GM21367 (cell line): ENCODE results near the gene PDE4B.

ENCODE experiments used
- ATAC-seq: cut with Tn5 transposase; IDR thresholded peaks from one replicate; pipeline ENCODE4 v1.9.1; 2021; ENCODE audit not compliant: unreplicated experiment

The PDE4B gene

DNA sequence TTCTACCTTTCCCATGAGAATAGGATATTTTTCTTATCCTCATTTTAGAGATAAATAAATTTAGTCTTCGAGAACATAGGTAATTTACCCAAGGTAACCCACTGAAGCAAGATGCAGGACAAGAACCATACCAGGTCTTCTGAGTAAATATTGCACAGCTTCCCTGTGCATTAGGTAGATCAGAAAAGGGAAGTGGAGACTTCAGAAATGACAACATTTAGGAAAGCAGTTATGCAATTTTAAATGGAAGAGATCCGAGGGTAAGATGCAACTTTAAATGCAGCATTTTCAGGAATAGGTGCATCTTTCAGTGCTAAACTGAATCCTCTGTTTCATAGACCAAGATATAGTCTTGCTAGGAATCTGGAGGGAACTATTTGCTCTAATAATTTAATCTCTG lies 534.9 kb downstream of the PDE4B start:
- no peak for ATAC-seq

DNA sequence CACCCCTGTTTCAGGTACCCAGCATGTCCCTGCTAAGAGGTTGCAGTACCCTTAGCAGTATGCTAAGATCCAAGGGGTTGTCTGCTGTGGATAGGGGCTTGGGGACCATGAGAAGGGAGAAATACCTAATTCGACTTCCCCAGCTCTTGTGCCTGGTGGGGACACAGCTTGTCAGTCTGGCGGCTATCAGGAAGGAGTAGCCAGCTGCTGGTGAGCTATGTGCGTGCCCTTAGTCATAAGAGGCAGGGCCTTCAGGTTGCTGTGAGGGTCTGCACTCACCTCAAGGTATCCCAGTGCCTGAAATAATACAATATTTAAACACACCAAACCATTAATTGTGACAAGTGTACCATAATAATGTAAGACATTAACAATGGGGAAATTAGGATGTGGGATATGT lies 536.2 kb downstream of the PDE4B start:
- ATAC-seq = no peak

DNA sequence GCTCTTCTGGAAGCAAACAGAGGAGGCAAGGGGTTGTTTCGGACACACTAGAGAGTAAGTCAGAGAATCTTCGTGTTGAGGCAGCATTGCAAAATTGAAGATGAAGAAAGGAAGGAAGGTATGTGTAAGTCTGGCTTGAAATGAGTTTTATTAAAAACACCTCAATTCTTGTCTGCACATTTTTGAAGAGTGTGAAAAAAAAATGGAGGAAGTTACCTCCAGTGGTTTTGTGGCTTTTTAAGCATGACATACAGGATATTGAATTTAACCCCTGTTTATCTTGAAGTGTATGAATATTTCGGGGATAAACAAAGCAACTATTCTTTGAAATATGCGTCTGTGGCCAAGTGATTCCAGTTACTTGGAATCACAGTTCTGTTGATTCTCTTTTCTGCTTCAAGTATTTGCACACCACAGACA lies 538.0 kb downstream of the PDE4B start:
- ATAC-seq = no peak

DNA sequence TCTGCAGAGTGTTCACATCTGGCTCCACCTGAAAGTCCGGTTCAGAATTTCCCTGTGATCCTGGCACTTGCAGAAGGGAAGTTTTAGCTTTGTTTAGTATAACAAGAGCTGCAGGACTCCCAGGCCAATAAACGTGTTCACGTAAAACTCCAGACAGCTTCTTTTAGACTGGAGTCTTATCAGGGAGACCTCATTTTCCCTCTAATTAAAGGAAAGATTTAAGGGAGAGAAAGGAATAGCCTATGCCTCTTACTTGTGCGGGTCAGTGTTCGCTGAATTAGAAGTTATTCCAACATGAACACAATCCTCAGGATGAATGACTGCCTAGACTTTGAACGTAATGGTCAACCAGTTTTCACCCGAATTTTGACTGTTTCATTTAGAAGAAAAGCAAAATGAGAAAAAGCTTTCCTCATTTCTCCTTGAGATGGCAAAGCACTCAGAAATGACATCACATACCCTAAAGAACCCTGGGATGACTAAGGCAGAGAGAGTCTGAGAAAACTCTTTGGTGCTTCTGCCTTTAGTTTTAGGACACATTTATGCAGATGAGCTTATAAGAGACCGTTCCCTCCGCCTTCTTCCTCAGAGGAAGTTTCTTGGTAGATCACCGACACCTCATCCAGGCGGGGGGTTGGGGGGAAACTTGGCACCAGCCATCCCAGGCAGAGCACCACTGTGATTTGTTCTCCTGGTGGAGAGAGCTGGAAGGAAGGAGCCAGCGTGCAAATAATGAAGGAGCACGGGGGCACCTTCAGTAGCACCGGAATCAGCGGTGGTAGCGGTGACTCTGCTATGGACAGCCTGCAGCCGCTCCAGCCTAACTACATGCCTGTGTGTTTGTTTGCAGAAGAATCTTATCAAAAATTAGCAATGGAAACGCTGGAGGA lies 539.2 kb downstream of the PDE4B start:
- no peak for ATAC-seq

DNA sequence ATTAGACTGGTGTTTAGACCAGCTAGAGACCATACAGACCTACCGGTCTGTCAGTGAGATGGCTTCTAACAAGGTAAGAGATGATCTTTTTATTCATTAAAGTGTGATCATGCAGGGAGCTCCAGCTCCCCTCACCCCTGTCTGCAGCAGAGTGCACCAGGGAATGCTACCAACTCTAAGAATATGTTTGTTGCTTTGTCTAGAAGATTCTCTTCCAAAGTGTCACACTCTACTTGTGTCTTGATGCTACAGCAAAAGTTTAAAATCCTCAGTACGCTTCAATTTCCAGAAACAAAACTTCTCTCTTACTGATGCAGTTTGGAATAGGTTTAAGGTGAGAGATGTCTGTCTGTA lies 539.8 kb downstream of the PDE4B start:
- no peak for ATAC-seq

DNA sequence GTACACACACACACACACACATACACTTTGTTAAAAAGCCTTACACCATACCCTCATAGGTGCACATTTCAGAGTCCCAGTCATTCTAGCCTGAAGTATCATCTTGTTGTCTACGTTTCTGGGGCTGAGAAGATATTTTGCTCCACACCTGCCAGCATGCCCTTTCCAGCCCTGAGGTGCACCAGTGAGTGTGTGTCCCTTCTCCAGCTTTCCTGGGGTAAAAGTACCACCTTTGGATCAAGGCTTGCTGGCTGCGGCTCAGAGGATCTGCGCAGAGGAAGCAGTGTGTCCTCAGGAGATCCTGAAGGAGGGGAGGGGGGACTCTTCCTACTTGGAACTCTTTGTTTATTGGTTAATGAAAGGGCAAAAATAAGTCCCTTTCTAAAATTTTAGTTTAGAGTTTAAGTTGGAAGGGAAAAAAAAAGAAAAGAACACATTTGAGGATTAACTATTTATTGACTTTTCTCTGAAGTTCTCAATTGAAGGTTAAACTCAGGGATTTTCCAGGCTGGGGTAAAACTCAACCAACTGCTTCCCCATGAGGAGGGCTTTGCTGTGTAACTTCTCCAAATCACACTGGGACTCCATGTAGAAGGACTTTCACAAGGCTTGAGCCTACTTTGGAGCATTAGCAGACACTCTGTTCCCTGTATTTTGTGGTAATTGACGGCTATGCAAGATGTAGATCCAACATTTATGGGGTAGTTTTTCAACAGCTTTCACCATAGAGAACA lies 540.9 kb downstream of the PDE4B start:
- no peak for ATAC-seq

DNA sequence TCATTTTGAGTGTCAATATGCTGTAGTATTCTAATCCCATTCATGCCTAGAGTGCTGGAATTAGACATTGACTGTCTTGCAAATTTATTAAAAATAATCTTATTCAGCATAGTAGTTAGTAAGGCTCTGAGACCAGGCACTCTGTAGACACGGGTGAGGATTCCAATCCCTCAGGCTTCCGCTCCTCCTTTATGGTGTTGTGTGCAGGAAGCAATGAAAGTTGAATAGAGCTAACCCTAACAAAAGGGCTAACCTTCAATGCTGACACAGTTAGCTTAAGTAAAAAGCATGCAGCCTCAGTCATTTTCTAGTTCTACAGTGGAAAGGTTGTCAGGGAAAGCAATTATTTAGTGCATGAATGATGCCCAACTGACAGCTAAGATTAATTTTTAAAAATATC lies 541.6 kb downstream of the PDE4B start:
- ATAC-seq = no peak

DNA sequence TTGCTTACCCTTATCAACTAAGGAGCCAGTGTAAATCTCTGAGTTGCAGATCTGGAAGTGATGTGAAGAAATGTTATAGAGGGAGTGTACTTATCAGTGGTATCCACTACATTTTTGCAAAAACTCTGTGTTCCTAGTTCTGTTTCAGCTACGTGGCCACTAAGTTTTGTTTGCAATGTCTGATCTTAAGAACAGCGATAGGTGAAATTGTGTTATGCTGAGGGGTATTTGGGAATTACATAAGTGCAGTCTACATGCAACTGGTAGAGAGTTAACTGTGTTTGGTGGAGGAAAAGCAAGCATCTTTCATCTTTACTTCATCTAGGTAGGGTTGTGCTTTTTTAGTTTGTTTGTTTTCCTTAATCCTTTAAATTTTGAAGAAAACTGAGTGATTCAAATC lies 542.4 kb downstream of the PDE4B start:
- no peak for ATAC-seq

DNA sequence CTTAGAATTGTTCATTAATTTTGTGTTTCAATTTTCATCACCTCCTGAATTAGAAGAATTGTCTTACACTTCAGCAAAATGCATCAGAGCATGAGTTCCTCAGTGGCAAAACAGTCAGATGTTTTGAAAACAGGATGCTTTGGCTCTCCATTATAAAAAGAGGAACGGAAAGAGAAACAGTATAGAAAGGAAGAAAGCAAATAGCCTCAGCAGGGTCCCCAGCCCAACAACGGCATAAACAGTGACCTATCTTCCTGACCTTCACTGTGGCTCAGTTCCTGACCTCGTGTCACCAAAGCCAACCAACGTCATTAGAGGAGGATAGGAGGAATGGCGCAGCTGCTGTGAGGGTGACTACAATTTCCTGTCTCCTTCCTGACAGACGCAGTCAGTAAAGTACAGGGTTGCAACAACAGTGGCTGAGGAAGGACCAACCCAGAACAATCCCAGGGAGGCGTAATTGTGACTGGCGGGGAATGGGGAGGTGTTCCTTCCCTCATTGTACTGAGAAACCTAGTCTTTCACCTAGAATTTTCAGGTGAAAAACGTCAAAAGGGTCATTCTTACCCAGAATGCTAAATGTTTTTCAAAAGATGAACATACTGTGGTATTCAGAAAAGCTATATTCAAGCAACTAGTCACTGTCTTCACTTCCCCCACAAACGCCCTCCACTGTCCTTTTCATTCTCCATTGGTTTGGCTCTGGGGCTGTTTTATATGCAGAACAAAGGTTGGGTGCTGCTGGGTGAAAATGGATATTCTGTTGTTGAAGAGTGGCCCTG lies 543.4 kb downstream of the PDE4B start:
- peak; percentile 82 for ATAC-seq

DNA sequence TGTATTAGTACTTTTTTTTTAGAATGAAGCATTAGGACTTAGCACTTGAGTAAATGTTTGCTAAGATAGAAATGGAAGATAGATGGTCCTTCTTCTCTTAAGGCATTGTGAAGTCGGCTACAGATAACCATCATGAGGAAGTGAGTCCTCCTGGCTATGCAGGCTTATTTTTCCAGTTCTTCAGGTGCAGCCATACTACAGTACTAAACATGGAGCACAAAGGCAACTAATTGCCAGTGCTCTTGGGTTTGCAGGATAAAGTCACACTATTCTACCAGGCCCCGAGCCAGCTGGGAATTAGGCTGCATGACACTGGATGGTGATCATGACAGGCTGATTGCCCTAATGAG lies 543.9 kb downstream of the PDE4B start:
- no peak for ATAC-seq

DNA sequence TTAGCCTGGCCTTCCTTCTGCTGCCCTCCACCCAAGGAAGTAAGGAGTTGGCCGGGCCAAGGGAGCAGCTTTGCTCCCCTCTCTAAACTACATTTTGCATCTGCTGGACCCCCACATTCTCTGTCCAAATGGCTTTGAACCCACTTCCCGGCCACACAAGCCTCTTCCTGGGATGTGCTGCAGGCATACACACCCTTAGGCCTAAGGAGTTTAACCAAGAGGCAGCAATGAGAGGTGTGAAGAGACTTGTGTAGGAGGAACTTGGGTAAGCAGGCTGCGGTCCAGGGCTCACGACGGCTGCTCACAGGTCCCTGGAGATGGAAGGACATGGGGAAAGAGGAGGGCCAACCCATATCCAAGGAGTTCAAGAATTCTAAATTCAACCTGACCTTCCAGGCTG lies 544.6 kb downstream of the PDE4B start:
- ATAC-seq = no peak

DNA sequence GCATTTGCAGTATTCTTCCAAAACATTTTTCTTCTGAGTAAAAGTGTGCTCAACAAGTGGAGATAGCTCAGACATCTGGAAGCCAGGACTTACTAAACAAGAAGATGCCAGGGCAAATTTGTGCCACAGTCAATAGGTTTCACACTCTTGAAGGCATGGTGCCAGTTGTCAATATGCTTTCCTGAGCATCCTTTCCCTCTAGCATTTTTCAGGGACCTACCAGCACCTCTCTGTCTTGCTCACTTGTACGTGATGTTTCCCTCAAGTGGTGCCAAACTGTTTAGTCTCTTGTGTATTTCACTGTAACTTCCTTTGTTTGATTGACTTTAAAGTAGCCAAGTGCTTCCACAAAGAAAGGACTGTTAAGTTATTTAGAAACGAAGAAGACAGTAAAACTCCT lies 547.2 kb downstream of the PDE4B start:
- no peak for ATAC-seq

DNA sequence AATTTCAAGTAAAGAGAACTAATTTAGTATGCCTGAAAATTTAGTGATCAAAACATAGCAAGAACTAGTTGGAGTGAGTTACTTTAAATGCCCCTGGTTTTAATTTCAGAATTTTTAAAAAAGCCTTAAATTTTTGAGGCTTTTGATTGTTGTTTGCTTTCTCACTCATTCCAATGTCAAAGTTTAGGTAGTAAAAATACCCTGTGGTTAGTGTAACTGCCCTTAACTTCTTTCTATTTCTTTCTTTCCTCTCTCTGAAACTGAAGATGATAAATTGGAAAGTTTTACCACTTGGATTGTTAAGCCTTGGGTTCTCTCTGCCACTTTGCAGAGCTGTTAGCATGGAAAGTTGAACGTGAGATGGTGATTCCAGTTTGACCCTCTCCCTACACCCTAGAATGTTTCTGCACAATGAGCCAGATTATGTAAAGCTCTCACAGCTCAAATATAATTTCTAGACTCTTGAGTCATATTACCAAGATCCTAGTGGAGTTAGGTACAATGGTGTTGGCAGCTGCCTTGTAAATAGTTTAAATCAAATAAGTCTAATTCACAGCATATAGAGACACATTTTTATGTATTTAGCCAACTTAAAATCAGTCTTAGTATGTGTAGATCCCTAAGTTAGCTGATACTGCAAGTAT lies 548.9 kb downstream of the PDE4B start:
- no peak for ATAC-seq

DNA sequence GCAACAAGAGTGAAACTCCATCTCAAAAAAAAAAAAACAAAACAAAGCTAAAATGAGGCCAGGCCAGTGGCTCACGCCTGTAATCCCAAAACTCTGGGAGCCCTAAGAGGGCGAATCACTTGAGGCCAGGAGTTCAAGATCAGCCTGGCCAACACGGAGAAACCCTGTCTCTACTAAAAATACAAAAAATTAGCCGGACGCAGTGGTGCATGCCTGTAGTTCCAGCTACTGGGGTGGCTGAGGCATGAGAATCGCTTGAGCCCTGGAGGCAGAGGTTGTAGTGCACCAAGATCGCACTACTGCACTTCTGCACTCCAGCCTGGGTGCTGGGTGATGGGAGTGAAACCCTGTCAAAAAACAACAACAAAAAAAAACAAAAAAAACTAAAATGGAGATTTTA lies 550.0 kb downstream of the PDE4B start:
- ATAC-seq = peak; percentile 52

DNA sequence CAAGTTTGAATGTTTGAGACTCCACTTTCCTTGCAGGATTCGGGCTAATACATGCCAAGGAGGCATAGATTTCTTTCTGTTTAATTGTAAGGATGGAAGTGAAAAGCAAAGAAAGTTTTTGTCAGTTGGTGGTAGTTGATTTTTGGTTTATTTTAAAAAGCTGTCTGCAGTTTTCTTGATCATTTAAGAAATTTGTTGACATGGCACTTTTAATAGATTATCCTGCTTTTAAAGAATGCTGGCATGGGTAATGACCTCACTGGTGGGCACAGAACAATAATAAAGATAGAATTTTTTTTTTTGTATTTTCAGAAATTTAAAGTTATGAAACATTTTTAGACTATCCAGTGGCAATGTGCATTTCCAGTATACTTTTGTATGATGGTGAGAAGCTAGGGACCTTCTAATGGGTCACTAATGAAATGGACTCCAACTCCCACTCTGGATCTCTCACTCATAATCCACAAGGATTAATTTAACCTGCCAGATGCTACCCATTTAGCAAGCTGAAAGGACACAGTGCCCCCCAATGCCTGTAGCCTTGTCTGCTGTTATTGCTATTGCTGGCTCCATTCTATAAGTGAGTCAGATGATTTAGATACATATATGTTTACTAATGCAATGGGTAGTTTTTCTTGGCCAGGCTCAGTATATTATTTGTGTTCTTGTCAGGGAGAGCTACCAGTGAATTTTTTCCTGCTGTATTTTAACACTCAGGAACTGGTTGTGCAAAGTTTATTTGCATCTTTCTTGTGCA lies 551.1 kb downstream of the PDE4B start:
- no peak for ATAC-seq

DNA sequence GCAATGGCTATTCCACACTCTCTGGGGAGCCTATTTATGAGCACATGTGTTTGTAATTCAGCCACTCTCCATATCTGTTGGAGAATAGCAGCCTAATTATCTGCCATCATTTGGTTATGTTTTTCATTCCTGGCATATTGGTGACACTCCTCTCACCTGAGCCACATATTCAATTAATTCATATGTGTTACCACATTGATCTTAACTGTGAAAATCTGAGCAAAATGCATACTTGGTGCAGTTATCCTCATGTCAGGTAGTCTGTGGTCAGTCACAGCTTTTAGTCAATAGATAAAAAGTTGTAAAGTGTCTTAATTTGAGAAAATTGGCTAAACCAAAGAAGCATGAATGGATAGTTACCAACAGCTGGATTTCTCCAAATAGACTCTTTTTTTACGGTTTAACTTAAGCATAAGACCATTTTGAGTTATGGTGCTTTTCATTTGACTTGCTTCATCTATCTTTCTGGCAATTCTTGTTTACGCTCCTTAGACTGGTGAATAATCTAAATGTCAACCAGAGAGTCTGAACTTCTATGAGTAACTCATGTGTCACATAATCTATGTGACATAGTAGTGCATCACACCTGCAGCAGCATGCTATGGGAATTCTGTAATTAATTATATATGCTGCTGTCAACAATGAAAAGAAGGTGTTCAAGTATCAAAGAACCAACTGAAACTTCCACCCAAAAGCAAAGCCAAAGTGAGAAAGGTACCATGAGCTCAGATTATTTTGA lies 553.5 kb downstream of the PDE4B start:
- no peak for ATAC-seq

DNA sequence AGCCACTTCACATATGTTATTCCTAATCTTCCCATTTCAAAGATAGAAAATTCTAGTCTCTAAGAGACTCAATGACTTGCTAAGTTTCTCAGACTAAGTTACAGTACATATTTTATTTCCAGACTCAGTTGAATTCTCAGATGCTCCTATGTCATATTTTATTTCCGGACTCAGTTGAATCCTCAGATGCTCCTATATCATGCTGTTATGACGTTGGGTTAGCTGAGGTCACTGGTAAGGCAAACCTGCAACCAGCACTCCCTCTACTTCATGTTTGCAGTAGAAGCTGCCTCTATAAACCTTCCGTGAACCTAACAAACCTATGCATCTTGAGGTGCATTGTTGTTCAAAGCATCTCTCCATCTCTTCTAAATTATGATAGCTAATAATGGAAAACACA lies 554.2 kb downstream of the PDE4B start:
- ATAC-seq = no peak

DNA sequence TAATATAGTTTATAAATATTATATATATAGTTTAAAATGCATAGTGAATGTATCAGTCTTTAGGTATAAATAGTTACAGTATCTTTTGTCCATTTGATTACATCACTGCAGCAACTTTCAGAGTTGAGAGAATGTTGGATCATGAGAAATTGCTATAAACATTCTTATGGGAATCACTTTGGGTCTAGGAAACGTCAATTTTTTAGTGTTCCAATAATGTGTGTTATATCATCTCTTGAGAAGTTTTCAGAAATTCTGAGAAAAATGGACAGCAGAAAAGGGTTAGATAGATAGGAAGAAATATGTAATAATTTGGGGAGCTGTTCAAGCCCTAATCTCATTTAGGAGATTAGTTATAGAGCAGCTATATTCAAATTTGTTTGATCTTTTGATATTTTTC lies 556.1 kb downstream of the PDE4B start:
- no peak for ATAC-seq

DNA sequence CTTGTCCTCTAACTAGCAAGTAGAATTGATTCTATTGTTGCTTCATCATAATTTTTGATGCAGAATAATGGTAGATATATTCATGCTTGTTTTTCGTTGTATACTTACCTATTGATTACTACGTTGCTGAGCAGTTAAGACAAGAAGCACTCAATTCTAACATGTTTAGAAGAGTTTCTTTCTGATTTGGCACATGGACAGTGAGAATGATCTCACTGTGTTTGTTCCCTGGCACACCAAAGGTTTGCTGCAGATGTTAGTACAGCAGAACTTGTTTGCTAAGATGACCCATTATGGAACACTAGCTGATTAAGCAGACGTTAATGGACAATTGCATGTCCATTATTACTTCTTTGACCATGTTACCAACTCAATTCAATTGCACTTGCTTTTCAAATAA lies 556.5 kb downstream of the PDE4B start:
- no peak for ATAC-seq

DNA sequence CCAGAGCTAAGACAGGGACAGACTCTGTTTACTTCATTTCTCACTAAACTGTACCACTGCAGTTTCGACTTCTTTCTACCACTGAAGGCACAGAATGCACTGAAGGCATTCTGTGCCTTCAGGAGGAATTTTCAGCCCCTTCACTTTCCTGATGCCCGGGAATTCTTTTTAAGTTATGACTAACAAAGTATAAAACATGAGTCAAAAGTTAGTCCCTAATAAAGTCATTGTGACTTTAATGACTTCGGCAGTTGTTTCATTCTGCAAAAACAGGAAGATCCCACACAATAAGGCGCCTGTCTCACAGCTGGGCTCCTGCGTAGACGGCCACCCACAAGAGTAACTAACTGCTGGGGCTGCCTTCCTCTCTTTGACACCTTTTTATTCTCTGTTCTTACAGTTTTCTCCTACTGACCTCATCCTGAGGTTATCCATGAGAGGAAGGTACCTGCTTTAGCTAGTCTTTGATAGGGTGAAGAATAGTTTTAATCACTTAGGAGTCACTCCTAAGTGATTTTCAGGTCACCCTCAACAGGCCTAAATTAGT lies 557.4 kb downstream of the PDE4B start:
- ATAC-seq = peak; percentile 65
